Endothelial cell (in vitro differentiated cells): ENCODE data around the gene GAS7. TPM values are rescaled to one million over a fixed set of nuclear protein-coding genes. Genes with fewer than 3 reads are reported as not detected.
"Not testable (repeated sequence)": the region's sequence is repeated elsewhere in the genome, so short reads cannot be mapped to it uniquely, and the experiment has no call there.

Experiments
- DNase-seq: peaks from one replicate; pipeline ENCODE4 v3.0.0; 2021; ENCODE audit warnings: low spot score
- H3K27ac Mint-ChIP-seq: one replicate; pipeline ENCODE4 v1.8.0; 2021; ENCODE audit warnings: mixed read lengths, inconsistent platforms; ENCODE audit not compliant: unreplicated experiment
- H3K27me3 Mint-ChIP-seq: one replicate; pipeline ENCODE4 v1.8.0; 2021; ENCODE audit warnings: mild to moderate bottlenecking, moderate library complexity, mixed read lengths, inconsistent platforms; ENCODE audit not compliant: unreplicated experiment
- H3K36me3 Mint-ChIP-seq: one replicate; pipeline ENCODE4 v1.8.0; 2021; ENCODE audit warnings: mild to moderate bottlenecking, low read depth, mixed read lengths, inconsistent platforms; ENCODE audit not compliant: unreplicated experiment
- H3K4me1 Mint-ChIP-seq: one replicate; pipeline ENCODE4 v1.8.0; 2021; ENCODE audit warnings: mild to moderate bottlenecking, mixed read lengths, inconsistent platforms; ENCODE audit not compliant: unreplicated experiment
- H3K4me3 Mint-ChIP-seq: one replicate; pipeline ENCODE4 v1.8.0; 2021; ENCODE audit warnings: mild to moderate bottlenecking, mixed read lengths, inconsistent platforms; ENCODE audit not compliant: unreplicated experiment
- H3K9me3 Mint-ChIP-seq: one replicate; pipeline ENCODE4 v1.8.0; 2021; ENCODE audit warnings: mixed read lengths, inconsistent platforms; ENCODE audit not compliant: unreplicated experiment
- total RNA-seq: library from RNA; stranded (reverse); fragmentation: NEBNext Ultra II Directional; extraction: Animal tissue kit (Norgen Biotek cat#: 25700); gene quantifications from one replicate; pipeline ENCODE4 v1.2.1, GENCODE V29; 2021; ENCODE audit not compliant: unreplicated experiment
- TF ChIP-seq, protein P1 (sequence below): fragments of 200-600 bp; sonication (generic); IDR thresholded peaks from one replicate; pipeline ENCODE4 v1.5.0; 2021; ENCODE audit warnings: antibody characterized with exemption; ENCODE audit not compliant: unreplicated experiment

The GAS7 gene
- total RNA-seq, 1 donor from 2014 or later = 7.0 TPM

DNA sequence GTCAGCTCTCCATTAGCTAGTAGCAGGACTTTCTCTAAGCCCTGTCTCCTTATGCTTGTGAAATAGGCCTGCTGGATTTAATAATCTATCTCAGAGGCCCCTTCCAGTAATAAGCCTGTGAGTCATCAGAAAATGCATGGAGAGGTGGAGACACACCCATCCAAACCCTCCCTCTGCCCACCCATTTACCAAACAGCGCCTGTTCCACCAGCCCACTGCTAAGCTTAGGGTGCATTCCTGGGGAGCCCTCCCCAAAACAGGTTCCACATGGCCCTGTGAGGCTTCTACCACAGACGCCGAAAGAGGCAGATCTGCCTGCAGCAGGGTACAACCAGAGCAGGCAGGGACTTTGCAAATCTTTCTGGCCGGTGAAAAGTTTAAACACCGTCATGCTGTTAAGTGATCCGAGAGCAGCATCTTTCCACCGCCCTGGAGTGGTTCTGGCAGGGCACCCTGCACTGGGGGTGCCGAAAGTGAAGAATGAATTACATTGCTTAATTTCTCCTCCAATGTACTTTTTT is 99.3 kb downstream of the GAS7 start:
- Mint-ChIP-seq H3K4me3 (no peak overlapping the region), H3K9me3 (no peaks in the 10 kb centered on the region), H3K27ac (no peak overlapping the region), H3K4me1 (peaks cover 6% of the 10 kb centered on the region), H3K36me3 (no peaks in the 10 kb centered on the region), H3K27me3 (peaks cover 5% of the 10 kb centered on the region)
- TF ChIP-seq, protein P1, sequence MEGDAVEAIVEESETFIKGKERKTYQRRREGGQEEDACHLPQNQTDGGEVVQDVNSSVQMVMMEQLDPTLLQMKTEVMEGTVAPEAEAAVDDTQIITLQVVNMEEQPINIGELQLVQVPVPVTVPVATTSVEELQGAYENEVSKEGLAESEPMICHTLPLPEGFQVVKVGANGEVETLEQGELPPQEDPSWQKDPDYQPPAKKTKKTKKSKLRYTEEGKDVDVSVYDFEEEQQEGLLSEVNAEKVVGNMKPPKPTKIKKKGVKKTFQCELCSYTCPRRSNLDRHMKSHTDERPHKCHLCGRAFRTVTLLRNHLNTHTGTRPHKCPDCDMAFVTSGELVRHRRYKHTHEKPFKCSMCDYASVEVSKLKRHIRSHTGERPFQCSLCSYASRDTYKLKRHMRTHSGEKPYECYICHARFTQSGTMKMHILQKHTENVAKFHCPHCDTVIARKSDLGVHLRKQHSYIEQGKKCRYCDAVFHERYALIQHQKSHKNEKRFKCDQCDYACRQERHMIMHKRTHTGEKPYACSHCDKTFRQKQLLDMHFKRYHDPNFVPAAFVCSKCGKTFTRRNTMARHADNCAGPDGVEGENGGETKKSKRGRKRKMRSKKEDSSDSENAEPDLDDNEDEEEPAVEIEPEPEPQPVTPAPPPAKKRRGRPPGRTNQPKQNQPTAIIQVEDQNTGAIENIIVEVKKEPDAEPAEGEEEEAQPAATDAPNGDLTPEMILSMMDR = no peak
- DNase-seq = no peak

DNA sequence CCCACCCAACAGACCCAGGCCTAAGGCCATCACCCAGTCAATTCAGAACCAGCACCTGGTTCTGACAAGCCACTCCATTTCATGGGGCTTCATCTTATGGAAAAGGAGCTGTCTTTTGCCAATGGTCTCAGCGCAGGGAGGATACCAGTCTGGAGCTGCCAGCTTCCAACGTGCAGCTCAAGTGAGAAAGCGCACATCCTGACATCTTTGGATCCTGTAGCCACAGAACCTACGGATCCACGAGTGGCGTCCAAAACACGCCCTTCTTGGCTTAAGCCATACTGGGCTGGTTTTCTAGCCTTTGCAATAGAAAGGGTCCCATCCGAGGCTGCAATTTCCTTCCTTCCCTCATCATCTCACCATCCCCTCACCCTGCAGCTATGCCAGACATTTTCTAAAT is 101.8 kb downstream of the GAS7 start:
- no peak for DNase-seq
- H3K27ac Mint-ChIP-seq = no peak overlapping the region
- TF ChIP-seq, protein P1 = no peak
- no peaks in the 10 kb centered on the region for H3K9me3 Mint-ChIP-seq
- H3K27me3 Mint-ChIP-seq = peaks cover 5% of the 10 kb centered on the region
- H3K4me3 Mint-ChIP-seq = no peak overlapping the region
- no peaks in the 10 kb centered on the region for H3K4me1 Mint-ChIP-seq
- no peaks in the 10 kb centered on the region for H3K36me3 Mint-ChIP-seq

DNA sequence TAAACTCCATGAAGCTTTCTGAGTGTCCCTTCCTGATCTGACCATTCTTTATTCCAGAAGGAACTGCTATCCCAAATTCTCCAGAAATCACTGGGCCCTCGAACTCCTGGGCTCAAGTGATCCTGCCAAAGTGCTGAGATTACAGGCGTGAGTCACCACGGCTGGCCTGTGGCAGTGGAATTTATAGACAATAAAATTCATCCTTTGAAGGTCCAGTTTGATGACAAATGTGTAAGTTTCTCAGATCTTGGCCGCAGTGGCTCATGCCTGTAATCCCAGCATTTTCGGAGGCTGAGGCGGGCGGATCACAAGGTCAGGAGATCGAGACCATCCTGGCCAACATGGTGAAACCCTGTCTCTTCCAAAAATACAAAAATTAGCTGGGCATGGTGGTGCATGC is 103.1 kb downstream of the GAS7 start:
- not testable (repeated sequence) for H3K36me3 Mint-ChIP-seq, H3K4me1 Mint-ChIP-seq, H3K9me3 Mint-ChIP-seq, H3K27ac Mint-ChIP-seq, H3K27me3 Mint-ChIP-seq, H3K4me3 Mint-ChIP-seq, DNase-seq

DNA sequence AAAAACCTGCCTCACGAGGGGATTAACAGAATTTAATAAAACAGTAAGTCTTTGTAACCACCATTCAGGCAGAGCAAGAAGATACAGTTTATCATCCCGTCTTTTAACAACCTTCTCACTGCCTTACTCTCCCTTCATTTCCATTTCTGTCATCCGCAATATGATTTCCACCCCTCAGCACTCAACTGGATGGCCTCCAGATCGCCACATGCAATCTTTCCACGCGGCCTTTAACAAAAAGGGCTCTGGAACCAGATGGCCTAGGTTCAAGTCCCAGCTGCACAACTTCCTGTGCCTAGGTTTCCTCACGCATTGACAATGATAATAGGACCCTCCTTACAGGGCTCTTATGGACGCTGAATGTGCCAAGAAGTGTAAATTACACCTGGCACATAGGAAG is 103.6 kb downstream of the GAS7 start:
- TF ChIP-seq, protein P1 = no peak
- Mint-ChIP-seq H3K4me3 (no peak overlapping the region), H3K27ac (no peak overlapping the region), H3K9me3 (no peaks in the 10 kb centered on the region), H3K36me3 (no peaks in the 10 kb centered on the region), H3K27me3 (peaks cover 5% of the 10 kb centered on the region), H3K4me1 (no peaks in the 10 kb centered on the region)
- DNase-seq = no peak

DNA sequence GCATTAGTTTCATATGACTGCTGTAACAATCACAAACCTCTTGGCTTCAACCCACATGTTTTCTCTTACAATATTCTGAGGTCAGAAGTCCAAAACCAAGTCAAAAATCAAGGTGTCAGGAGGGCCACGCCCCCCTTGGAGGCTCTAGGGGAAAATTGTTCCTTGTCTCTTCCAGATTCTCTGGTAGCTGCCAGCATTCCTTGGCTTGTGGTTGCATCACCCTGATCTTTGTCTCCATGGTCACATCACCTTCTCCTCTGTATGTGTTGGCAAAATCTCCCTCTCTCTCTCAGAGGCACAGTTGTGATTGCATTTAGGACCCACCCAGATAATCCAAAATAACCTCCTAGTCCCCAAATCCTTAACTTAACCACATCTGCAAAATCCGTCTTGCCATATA is 105.8 kb downstream of the GAS7 start:
- H3K4me1 Mint-ChIP-seq = no peaks in the 10 kb centered on the region
- H3K4me3 Mint-ChIP-seq = no peak overlapping the region
- no peaks in the 10 kb centered on the region for H3K36me3 Mint-ChIP-seq
- H3K27ac Mint-ChIP-seq = no peak overlapping the region
- TF ChIP-seq, protein P1 = no peak
- peaks cover 4% of the 10 kb centered on the region for H3K27me3 Mint-ChIP-seq
- no peaks in the 10 kb centered on the region for H3K9me3 Mint-ChIP-seq
- no peak for DNase-seq
